ENCODE data around the gene KSR1.

KSR1 gene

DNA sequence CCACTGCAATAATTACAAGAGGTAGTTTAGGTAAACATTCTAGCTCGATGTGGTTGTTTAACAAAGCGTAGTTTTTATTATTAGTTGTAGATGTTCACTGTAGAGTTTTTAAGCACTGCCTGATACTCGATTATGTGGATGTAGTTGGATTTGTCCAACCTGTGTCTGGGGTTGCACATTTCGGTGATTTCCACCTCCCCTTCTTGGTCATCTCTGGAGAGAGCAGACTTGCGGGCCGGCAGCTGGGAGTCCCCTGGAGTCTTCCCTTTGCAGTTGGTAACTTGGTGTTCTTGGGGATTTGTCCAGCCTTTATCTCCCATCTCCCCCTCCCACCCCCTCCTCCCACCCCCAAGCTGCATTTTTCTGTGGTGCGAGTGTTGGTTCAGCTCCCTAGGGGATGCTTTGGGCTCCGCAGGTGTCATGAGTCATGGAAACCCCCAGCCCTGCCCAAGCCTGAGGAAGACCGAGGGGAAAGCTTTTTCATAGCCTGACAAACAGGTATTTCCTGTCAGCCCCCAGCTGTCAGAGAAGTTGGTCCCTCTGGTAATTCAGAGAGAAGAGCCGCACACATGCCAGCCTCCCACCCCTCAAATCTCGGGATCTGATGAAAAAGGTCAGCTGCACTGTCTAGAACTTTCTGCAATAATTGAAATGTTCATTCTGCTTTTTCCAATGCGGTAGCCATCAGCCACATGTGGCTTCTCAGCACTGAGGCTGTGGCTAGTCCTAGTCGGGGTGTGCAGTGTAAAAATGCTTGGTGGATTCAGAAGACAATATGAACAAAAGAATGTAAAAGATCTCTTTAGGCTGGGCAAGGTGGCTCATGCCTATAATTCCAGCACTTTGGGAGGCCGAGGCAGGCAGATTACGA lies 50.3 kb downstream of the KSR1 start:
- Histone ChIP-seq H2BK15ac (replicated peaks; ENCODE audit: low read depth) (no peak overlapping the region), H3K23ac (ENCODE audit: low read length) (no peak overlapping the region), H3K4me1 (ENCODE audit: control insufficient read depth, low read depth, low read length) (peaks cover 8% of the 10 kb centered on the region), H3K4ac (ENCODE audit: low read depth, low read length) (no peak overlapping the region), H3K36me3 (ENCODE audit: control insufficient read depth, insufficient read depth, low read length) (no peaks in the 10 kb centered on the region), H3K56ac (ENCODE audit: low read length) (peak overlapping the region; percentile 22), H3K18ac (ENCODE audit: low read length) (no peak overlapping the region), H3K79me1 (ENCODE audit: low read length) (peaks cover 39% of the 10 kb centered on the region), H3K4me3 (ENCODE audit: low read length) (no peak overlapping the region), H2BK120ac (ENCODE audit: low read depth, low read length) (no peak overlapping the region), H4K8ac (ENCODE audit: low read depth, low read length) (no peak overlapping the region), H3K27ac (ENCODE audit: low read depth, low read length) (peak overlapping the region; percentile 53), H2BK5ac (ENCODE audit: low read length) (no peak overlapping the region), H3K4me2 (ENCODE audit: low read length) (no peak overlapping the region), H3K79me2 (ENCODE audit: control insufficient read depth, insufficient read depth, low read length) (peaks cover 35% of the 10 kb centered on the region), H3K27me3 (ENCODE audit: insufficient read depth, low read length, poor library complexity) (no peaks in the 10 kb centered on the region), H2AK5ac (ENCODE audit: low read length) (no peak overlapping the region), H4K5ac (ENCODE audit: low read length) (no peak overlapping the region), H3K9ac (ENCODE audit: low read length) (no peak overlapping the region)
- peak; percentile 95 for DNase-seq
- WGBS (ENCODE audit: extremely low coverage, insufficient coverage, low lambda C conversion rate) = no CpG with 5 or more reads among the region's 15 CpGs

GRCh38 chr17:27511168-27511883 lies 55.1 kb downstream of the KSR1 start:
- H2BK5ac ChIP-seq (ENCODE audit: low read length) = no peak overlapping the region
- DNase-seq = no peak
- no peak overlapping the region for H3K4me3 ChIP-seq (ENCODE audit: low read length)
- H3K4ac ChIP-seq (ENCODE audit: low read depth, low read length) = no peak overlapping the region
- peaks cover 34% of the 10 kb centered on the region for H3K79me2 ChIP-seq (ENCODE audit: control insufficient read depth, insufficient read depth, low read length)
- H2AK5ac ChIP-seq (ENCODE audit: low read length) = no peak overlapping the region
- H3K4me2 ChIP-seq (ENCODE audit: low read length) = no peak overlapping the region
- peaks cover 18% of the 10 kb centered on the region for H3K4me1 ChIP-seq (ENCODE audit: control insufficient read depth, low read depth, low read length)
- no peaks in the 10 kb centered on the region for H3K27me3 ChIP-seq (ENCODE audit: insufficient read depth, low read length, poor library complexity)
- H4K5ac ChIP-seq (ENCODE audit: low read length) = no peak overlapping the region
- no peak overlapping the region for H2BK120ac ChIP-seq (ENCODE audit: low read depth, low read length)
- no peak overlapping the region for H3K23ac ChIP-seq (ENCODE audit: low read length)
- H3K27ac ChIP-seq (ENCODE audit: low read depth, low read length) = no peak overlapping the region
- H2BK15ac ChIP-seq (replicated peaks; ENCODE audit: low read depth) = no peak overlapping the region
- no peak overlapping the region for H4K8ac ChIP-seq (ENCODE audit: low read depth, low read length)
- no peak overlapping the region for H3K9ac ChIP-seq (ENCODE audit: low read length)
- no peak overlapping the region for H3K18ac ChIP-seq (ENCODE audit: low read length)
- no CpG with 5 or more reads among the region's 10 CpGs for WGBS (ENCODE audit: extremely low coverage, insufficient coverage, low lambda C conversion rate)
- H3K56ac ChIP-seq (ENCODE audit: low read length) = peak overlapping the region; percentile 19
- no peaks in the 10 kb centered on the region for H3K36me3 ChIP-seq (ENCODE audit: control insufficient read depth, insufficient read depth, low read length)
- peaks cover 23% of the 10 kb centered on the region for H3K79me1 ChIP-seq (ENCODE audit: low read length)

DNA sequence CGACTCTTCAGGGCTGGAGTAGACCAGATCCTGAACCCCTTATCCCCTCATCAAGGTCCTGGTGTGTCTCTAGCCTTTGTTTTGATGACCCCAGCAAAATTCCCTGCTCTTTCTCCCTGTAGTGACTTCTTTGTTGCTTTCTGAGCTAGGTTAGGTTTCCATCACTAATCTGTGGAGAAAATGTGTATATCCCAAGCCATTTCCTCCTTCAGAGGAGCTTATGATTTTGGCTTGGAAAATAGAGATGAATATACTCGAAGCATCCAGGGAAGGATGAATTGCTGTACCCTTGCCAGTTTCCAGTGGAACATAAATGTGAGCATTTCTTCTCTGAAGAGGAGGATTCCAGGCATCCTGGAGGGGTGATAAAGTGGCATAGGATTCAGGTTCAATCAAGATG lies 55.8 kb downstream of the KSR1 start:
- Histone ChIP-seq H3K9ac (ENCODE audit: low read length) (no peak overlapping the region), H3K18ac (ENCODE audit: low read length) (no peak overlapping the region), H3K27ac (ENCODE audit: low read depth, low read length) (no peak overlapping the region), H3K23ac (ENCODE audit: low read length) (no peak overlapping the region), H2BK15ac (replicated peaks; ENCODE audit: low read depth) (no peak overlapping the region), H4K5ac (ENCODE audit: low read length) (no peak overlapping the region), H3K79me2 (ENCODE audit: control insufficient read depth, insufficient read depth, low read length) (peaks cover 34% of the 10 kb centered on the region), H2BK120ac (ENCODE audit: low read depth, low read length) (no peak overlapping the region), H3K4ac (ENCODE audit: low read depth, low read length) (no peak overlapping the region), H2AK5ac (ENCODE audit: low read length) (no peak overlapping the region), H3K79me1 (ENCODE audit: low read length) (peaks cover 23% of the 10 kb centered on the region), H3K4me3 (ENCODE audit: low read length) (no peak overlapping the region), H3K4me1 (ENCODE audit: control insufficient read depth, low read depth, low read length) (peaks cover 15% of the 10 kb centered on the region), H3K56ac (ENCODE audit: low read length) (no peak overlapping the region), H3K4me2 (ENCODE audit: low read length) (no peak overlapping the region), H3K36me3 (ENCODE audit: control insufficient read depth, insufficient read depth, low read length) (no peaks in the 10 kb centered on the region), H4K8ac (ENCODE audit: low read depth, low read length) (no peak overlapping the region), H2BK5ac (ENCODE audit: low read length) (no peak overlapping the region), H3K27me3 (ENCODE audit: insufficient read depth, low read length, poor library complexity) (no peaks in the 10 kb centered on the region)
- no peak for DNase-seq
- no CpG with 5 or more reads among the region's 2 CpGs for WGBS (ENCODE audit: extremely low coverage, insufficient coverage, low lambda C conversion rate)

DNA sequence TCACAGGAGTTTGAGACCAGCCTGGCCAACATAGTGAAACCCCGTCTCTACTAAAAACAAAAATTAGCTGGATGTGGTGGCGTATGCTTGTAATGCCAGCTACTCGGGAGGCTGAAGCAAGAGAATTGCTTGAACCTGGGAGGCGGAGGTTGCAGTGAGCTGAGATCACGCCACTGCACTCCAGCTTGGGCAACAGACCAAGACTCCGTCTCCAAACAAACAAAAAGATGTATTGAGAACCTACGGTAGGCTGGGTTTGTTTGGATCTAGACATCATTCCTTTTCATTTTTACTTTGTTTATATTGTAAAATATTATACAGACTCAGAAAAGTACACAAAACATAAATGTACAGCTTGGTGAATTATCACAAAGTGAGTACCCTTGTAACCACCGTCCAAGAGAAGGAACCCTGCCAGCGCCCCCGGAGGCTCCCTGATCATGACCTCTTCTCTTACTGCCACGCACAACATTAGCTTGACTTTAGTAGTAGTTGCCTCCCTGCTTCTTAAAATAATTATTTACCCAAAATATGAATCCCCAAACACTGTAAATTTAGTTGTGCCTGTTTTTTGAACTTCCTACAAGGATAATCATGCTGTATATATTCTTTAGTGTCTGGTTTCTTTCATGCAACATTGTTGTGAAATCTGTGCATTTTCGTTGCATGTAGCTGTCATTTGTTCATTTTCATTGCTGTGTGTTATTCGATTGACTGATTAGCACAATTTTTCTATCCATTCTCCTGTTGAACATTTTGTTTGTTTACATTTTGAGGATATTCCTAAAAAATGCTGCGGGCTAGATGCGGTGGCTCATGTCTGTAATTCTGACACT lies 56.5 kb downstream of the KSR1 start:
- H3K36me3 ChIP-seq (ENCODE audit: control insufficient read depth, insufficient read depth, low read length) = no peaks in the 10 kb centered on the region
- H3K4ac ChIP-seq (ENCODE audit: low read depth, low read length) = no peak overlapping the region
- no peak overlapping the region for H2BK5ac ChIP-seq (ENCODE audit: low read length)
- no peak overlapping the region for H3K4me2 ChIP-seq (ENCODE audit: low read length)
- no peak overlapping the region for H4K5ac ChIP-seq (ENCODE audit: low read length)
- H3K4me3 ChIP-seq (ENCODE audit: low read length) = no peak overlapping the region
- no CpG with 5 or more reads among the region's 15 CpGs for WGBS (ENCODE audit: extremely low coverage, insufficient coverage, low lambda C conversion rate)
- peaks cover 15% of the 10 kb centered on the region for H3K4me1 ChIP-seq (ENCODE audit: control insufficient read depth, low read depth, low read length)
- no peak overlapping the region for H3K18ac ChIP-seq (ENCODE audit: low read length)
- peaks cover 23% of the 10 kb centered on the region for H3K79me1 ChIP-seq (ENCODE audit: low read length)
- no peak overlapping the region for H2AK5ac ChIP-seq (ENCODE audit: low read length)
- H3K56ac ChIP-seq (ENCODE audit: low read length) = no peak overlapping the region
- no peak overlapping the region for H2BK15ac ChIP-seq (replicated peaks; ENCODE audit: low read depth)
- no peak overlapping the region for H3K27ac ChIP-seq (ENCODE audit: low read depth, low read length)
- H2BK120ac ChIP-seq (ENCODE audit: low read depth, low read length) = no peak overlapping the region
- H3K27me3 ChIP-seq (ENCODE audit: insufficient read depth, low read length, poor library complexity) = no peaks in the 10 kb centered on the region
- H3K79me2 ChIP-seq (ENCODE audit: control insufficient read depth, insufficient read depth, low read length) = peaks cover 32% of the 10 kb centered on the region
- no peak overlapping the region for H3K9ac ChIP-seq (ENCODE audit: low read length)
- DNase-seq = no peak
- H3K23ac ChIP-seq (ENCODE audit: low read length) = no peak overlapping the region
- no peak overlapping the region for H4K8ac ChIP-seq (ENCODE audit: low read depth, low read length)

GRCh38 chr17:27513849-27514248 lies 57.6 kb downstream of the KSR1 start:
- Histone ChIP-seq H3K4me3 (ENCODE audit: low read length) (no peak overlapping the region), H3K56ac (ENCODE audit: low read length) (no peak overlapping the region), H2BK120ac (ENCODE audit: low read depth, low read length) (no peak overlapping the region), H3K23ac (ENCODE audit: low read length) (no peak overlapping the region), H3K4me2 (ENCODE audit: low read length) (no peak overlapping the region), H3K4ac (ENCODE audit: low read depth, low read length) (no peak overlapping the region), H3K27ac (ENCODE audit: low read depth, low read length) (no peak overlapping the region), H4K5ac (ENCODE audit: low read length) (no peak overlapping the region), H4K8ac (ENCODE audit: low read depth, low read length) (no peak overlapping the region), H2BK15ac (replicated peaks; ENCODE audit: low read depth) (no peak overlapping the region), H2AK5ac (ENCODE audit: low read length) (no peak overlapping the region), H3K79me2 (ENCODE audit: control insufficient read depth, insufficient read depth, low read length) (peaks cover 28% of the 10 kb centered on the region), H3K36me3 (ENCODE audit: control insufficient read depth, insufficient read depth, low read length) (no peaks in the 10 kb centered on the region), H3K18ac (ENCODE audit: low read length) (no peak overlapping the region), H3K27me3 (ENCODE audit: insufficient read depth, low read length, poor library complexity) (no peaks in the 10 kb centered on the region), H3K79me1 (ENCODE audit: low read length) (peaks cover 25% of the 10 kb centered on the region), H3K4me1 (ENCODE audit: control insufficient read depth, low read depth, low read length) (peaks cover 15% of the 10 kb centered on the region), H2BK5ac (ENCODE audit: low read length) (no peak overlapping the region), H3K9ac (ENCODE audit: low read length) (no peak overlapping the region)
- no CpG with 5 or more reads among the region's 8 CpGs for WGBS (ENCODE audit: extremely low coverage, insufficient coverage, low lambda C conversion rate)
- no peak for DNase-seq
